WTC11 (cell line): Measurements from ENCODE around the gene SYNDIG1. TPM values are rescaled to one million over a fixed set of nuclear protein-coding genes. Genes with fewer than 3 reads are reported as not detected.

ENCODE experiments used
- ATAC-seq: fragments of 200-7000 bp; cut with Tn5 transposase; 2 replicates; pipeline ENCODE4 v1.10.0; 2021; ENCODE audit warnings: mild to moderate bottlenecking, moderate library complexity
- CTCF ChIA-PET: fragments of 300-600 bp; sonication (Branson Sonifier 250); formaldehyde crosslinking; loops from one replicate; lab custom pipeline; 2021; ENCODE audit warnings: antibody characterized with exemption; lab: Charles Lee
- POLR2A ChIA-PET: fragments of 350-600 bp; sonication (Branson Sonifier 250); formaldehyde crosslinking; loops from one replicate; lab custom pipeline; 2021; ENCODE audit warnings: antibody characterized with exemption; lab: Charles Lee
- DNase-seq: peaks from one replicate; pipeline ENCODE4 v3.0.0; 2021; ENCODE audit warnings: low spot score
- H3K27ac Mint-ChIP-seq: 2 replicates; pipeline ENCODE4 v1.8.0; 2021; ENCODE audit warnings: mixed read lengths
- H3K27me3 Mint-ChIP-seq: 2 replicates; pipeline ENCODE4 v1.8.0; 2021; ENCODE audit warnings: low read depth, mild to moderate bottlenecking, moderate library complexity, mixed read lengths
- H3K36me3 Mint-ChIP-seq: 2 replicates; pipeline ENCODE4 v1.8.0; 2021; ENCODE audit warnings: mixed read lengths
- H3K4me1 Mint-ChIP-seq: 2 replicates; pipeline ENCODE4 v1.8.0; 2022; ENCODE audit warnings: mixed read lengths
- H3K4me3 Mint-ChIP-seq: 2 replicates; pipeline ENCODE4 v1.8.0; 2021; ENCODE audit warnings: mild to moderate bottlenecking, moderate library complexity, mixed read lengths
- H3K9me3 Mint-ChIP-seq: 2 replicates; pipeline ENCODE4 v1.8.0; 2021; ENCODE audit warnings: mixed read lengths
- AR ChIP-seq: fragments of 250-450 bp; sonication (Bioruptor Pico); IDR thresholded peaks from 2 replicates; pipeline ENCODE4 v1.9.0; 2021; ENCODE audit warnings: mild to moderate bottlenecking
- CDX4 ChIP-seq: fragments of 250-450 bp; sonication (Bioruptor Pico); IDR thresholded peaks from 2 replicates; pipeline ENCODE4 v1.9.0; 2021; ENCODE audit warnings: moderate library complexity, mild to moderate bottlenecking, inconsistent platforms, borderline replicate concordance
- CREB1 ChIP-seq: sonication (generic); formaldehyde crosslinking; IDR thresholded peaks from 2 replicates; pipeline ENCODE4 v1.8.0; 2023; ENCODE audit warnings: mild to moderate bottlenecking, missing genetic modification reagents
- E2F4 ChIP-seq: sonication (generic); formaldehyde crosslinking; IDR thresholded peaks from 2 replicates; pipeline ENCODE4 v1.8.1; 2022; ENCODE audit warnings: low read depth, mild to moderate bottlenecking, moderate library complexity, missing genetic modification reagents, borderline replicate concordance
- ELF4 ChIP-seq: sonication (generic); formaldehyde crosslinking; IDR thresholded peaks from 2 replicates; pipeline ENCODE4 v1.8.1; 2022; ENCODE audit warnings: low read depth, mild to moderate bottlenecking, moderate library complexity, missing genetic modification reagents
- FOXP1 ChIP-seq: sonication (generic); formaldehyde crosslinking; IDR thresholded peaks from 2 replicates; pipeline ENCODE4 v1.8.0; 2022; ENCODE audit warnings: missing genetic modification reagents, mild to moderate bottlenecking, moderate library complexity, borderline replicate concordance
- IRF2 ChIP-seq: sonication (generic); formaldehyde crosslinking; IDR thresholded peaks from 2 replicates; pipeline ENCODE4 v1.8.0; 2022; ENCODE audit warnings: low read depth, missing genetic modification reagents, borderline replicate concordance
- NFATC4 ChIP-seq: fragments of 250-450 bp; sonication (Bioruptor Pico); IDR thresholded peaks from 2 replicates; pipeline ENCODE4 v1.9.0; 2021; ENCODE audit warnings: mild to moderate bottlenecking
- OVOL2 ChIP-seq: fragments of 250-450 bp; sonication (Bioruptor Pico); IDR thresholded peaks from 2 replicates; pipeline ENCODE4 v1.9.0; 2021; ENCODE audit warnings: mild to moderate bottlenecking, borderline replicate concordance
- PRRX2 ChIP-seq: fragments of 250-450 bp; sonication (Bioruptor Pico); IDR thresholded peaks from 2 replicates; pipeline ENCODE4 v1.8.0; 2021; ENCODE audit warnings: mild to moderate bottlenecking
- RELA ChIP-seq: sonication (generic); formaldehyde crosslinking; IDR thresholded peaks from 2 replicates; pipeline ENCODE4 v1.8.1; 2022; ENCODE audit warnings: missing genetic modification reagents, mild to moderate bottlenecking, borderline replicate concordance
- SMAD4 ChIP-seq: sonication (generic); formaldehyde crosslinking; IDR thresholded peaks from 2 replicates; pipeline ENCODE4 v1.8.0; 2022; ENCODE audit warnings: mild to moderate bottlenecking, missing genetic modification reagents
- TP53 ChIP-seq: sonication (generic); formaldehyde crosslinking; IDR thresholded peaks from 2 replicates; pipeline ENCODE4 v1.8.1; 2023; ENCODE audit warnings: mild to moderate bottlenecking, missing genetic modification reagents
- ZMAT4 ChIP-seq: fragments of 250-450 bp; sonication (Bioruptor Pico); IDR thresholded peaks from 2 replicates; pipeline ENCODE4 v1.9.0; 2021; ENCODE audit warnings: mild to moderate bottlenecking
- ZNF219 ChIP-seq: sonication (generic); formaldehyde crosslinking; IDR thresholded peaks from 2 replicates; pipeline ENCODE4 v1.8.0; 2023; ENCODE audit warnings: missing genetic modification reagents, mild to moderate bottlenecking, borderline replicate concordance
- ZNF232 ChIP-seq: sonication (generic); formaldehyde crosslinking; IDR thresholded peaks from 2 replicates; pipeline ENCODE4 v1.8.0; 2022; ENCODE audit warnings: mild to moderate bottlenecking, missing genetic modification reagents
- ZNF317 ChIP-seq: sonication (generic); formaldehyde crosslinking; IDR thresholded peaks from 2 replicates; pipeline ENCODE4 v1.8.1; 2023; ENCODE audit warnings: low read depth, mild to moderate bottlenecking, moderate library complexity, missing genetic modification reagents, borderline replicate concordance
- ZNF396 ChIP-seq: fragments of 250-450 bp; sonication (Bioruptor Pico); IDR thresholded peaks from 2 replicates; pipeline ENCODE4 v1.8.0; 2021; ENCODE audit warnings: mild to moderate bottlenecking, moderate library complexity, borderline replicate concordance
- ZNF425 ChIP-seq: fragments of 250-450 bp; sonication (Bioruptor Pico); conservative IDR thresholded peaks from 2 replicates; pipeline ENCODE4 v1.9.0; 2021; ENCODE audit warnings: mild to moderate bottlenecking
- ZNF532 ChIP-seq: fragments of 250-450 bp; sonication (Bioruptor Pico); IDR thresholded peaks from 2 replicates; pipeline ENCODE4 v1.9.0; 2021; ENCODE audit warnings: mild to moderate bottlenecking, borderline replicate concordance
- total RNA-seq: library from RNA; stranded (reverse); gene quantifications from 3 replicates; pipeline ENCODE4 v1.2.3, GENCODE V29; 2021

SYNDIG1 gene
- total RNA-seq, 1 experiment from 2014 or later: 6.4 TPM

- Mint-ChIP-seq H3K27me3 (no peaks in the 10 kb centered on the region), H3K4me1 (no peaks in the 10 kb centered on the region), H3K4me3 (no peak overlapping the region), H3K27ac (no peak overlapping the region)
- POLR2A ChIA-PET: no interaction called here
- ATAC-seq: no peak
- no peak for DNase-seq
- TF ChIP-seq ZNF317 (no peak), ELF4 (CRISPR knock-in tag) (no peak), ZNF219 (CRISPR knock-in tag) (no peak), SMAD4 (CRISPR knock-in tag) (no peak), ZNF232 (CRISPR knock-in tag) (no peak), RELA (no peak), PRRX2 (CRISPR knock-in tag) (no peak), CDX4 (no peak), TP53 (no peak), AR (CRISPR knock-in tag) (no peak), OVOL2 (CRISPR knock-in tag) (no peak), ZNF396 (CRISPR knock-in tag) (no peak), NFATC4 (CRISPR knock-in tag) (no peak), CREB1 (CRISPR knock-in tag) (no peak), E2F4 (no peak), ZNF425 (no peak)
- TF ChIP-seq, all 79 proteins: peak for 0
- Mint-ChIP-seq H3K9me3 (no peaks in the 10 kb centered on the region), H3K36me3 (no peaks in the 10 kb centered on the region)
- CTCF ChIA-PET: no interaction called here
Measured at GRCh38 chr20:24583169-24583792, 113.9 kb downstream of the SYNDIG1 start.

- no peaks in the 10 kb centered on the region for H3K36me3 Mint-ChIP-seq
- ATAC-seq (no peak), DNase-seq (no peak)
- H3K9me3 Mint-ChIP-seq: no peaks in the 10 kb centered on the region
- ChIA-PET POLR2A (no interaction called here), CTCF (no interaction called here)
- no peaks in the 10 kb centered on the region for H3K27me3 Mint-ChIP-seq
- TF ChIP-seq NFATC4 (CRISPR knock-in tag) (no peak), ZNF532 (CRISPR knock-in tag) (no peak), IRF2 (CRISPR knock-in tag) (no peak), FOXP1 (no peak), ZMAT4 (no peak)
- H3K4me3 Mint-ChIP-seq: no peak overlapping the region
- H3K4me1 Mint-ChIP-seq: no peaks in the 10 kb centered on the region
- no peak overlapping the region for H3K27ac Mint-ChIP-seq
Measured at GRCh38 chr20:24584078-24584477, 114.6 kb downstream of the SYNDIG1 start.
